NCI-H1694 treated with DMSO at 0.1 percent for 48 hours (cell line): Measurements from ENCODE around the gene CARD8.
A peak's percentile ranks its signal among the peaks of the same experiment; 100 is the strongest.

Experiments
- DNase-seq: peaks from one replicate; lab custom pipeline; 2025; lab: John Stamatoyannopoulos, UW

CARD8 gene

GRCh38 chr19:48210005-48210404, 45.7 kb downstream of the CARD8 start:
- no peak for DNase-seq

DNA sequence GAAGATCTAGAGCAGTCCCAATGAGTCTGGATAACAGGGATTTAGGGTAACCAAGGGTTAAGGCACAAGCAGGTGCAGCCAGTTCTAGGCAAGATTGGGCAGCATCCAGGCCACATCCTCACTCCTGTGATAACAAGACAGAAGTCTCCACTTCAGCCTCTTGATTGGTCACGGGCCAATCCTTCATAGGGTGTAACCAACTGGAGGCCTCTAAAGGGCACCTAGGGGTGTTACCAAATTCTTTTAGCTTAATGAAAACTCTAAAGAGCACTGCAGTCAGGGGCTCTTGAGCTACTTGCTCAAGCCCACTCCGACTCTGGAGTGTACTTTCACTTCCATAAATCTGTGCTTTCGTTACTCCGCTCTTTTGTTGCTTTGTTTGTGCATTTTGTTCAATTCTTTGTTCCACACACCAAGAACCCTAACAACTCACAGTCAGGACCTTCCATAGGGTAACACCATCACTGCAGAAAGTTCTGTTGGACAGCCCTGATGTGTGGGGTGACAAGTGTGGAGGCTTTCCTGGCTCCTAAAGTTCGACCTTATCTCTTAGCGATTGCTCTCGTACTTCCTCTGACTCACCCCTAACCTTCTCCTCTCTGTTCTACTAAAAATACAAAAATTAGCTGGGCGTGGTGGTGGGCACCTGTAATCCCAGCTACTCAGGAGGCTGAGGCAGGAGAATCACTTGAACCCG, 49.2 kb downstream of the CARD8 start:
- no peak for DNase-seq

GRCh38 chr19:48203794-48204628, 51.7 kb downstream of the CARD8 start:
- DNase-seq, result peak; percentile 98

DNA sequence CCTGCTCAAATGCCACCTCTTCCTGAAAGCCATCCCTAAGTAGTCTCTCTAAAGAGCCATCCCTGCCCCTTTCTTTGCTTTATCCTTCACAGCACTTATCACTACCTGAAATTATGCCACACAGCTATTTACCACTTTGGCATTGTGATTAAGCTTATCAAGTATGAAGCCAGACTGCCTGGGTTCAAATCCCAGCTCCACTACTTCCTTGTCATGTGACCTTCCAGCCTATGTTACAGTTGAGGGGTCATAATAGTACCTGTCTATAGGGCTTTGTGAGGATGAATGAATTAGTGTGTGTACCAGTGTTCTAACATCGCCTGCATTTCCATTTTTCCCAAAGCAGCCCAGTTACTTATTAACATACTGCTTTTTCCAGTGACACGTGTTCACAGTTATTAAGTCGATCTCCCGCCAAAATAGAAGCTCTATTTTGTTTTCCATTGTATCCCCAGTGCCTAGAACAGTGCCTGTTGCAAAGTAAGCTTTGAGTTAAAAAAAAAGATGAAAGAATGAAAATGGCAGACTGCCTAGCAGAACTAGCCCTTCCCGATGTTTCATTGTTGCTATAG, 52.4 kb downstream of the CARD8 start:
- peak; percentile 57 for DNase-seq

- DNase-seq, result no peak
Measured at GRCh38 chr19:48196933-48197665, 58.6 kb downstream of the CARD8 start.

- DNase-seq, result no peak
Measured at GRCh38 chr19:48196321-48196763, 59.4 kb downstream of the CARD8 start.

DNA sequence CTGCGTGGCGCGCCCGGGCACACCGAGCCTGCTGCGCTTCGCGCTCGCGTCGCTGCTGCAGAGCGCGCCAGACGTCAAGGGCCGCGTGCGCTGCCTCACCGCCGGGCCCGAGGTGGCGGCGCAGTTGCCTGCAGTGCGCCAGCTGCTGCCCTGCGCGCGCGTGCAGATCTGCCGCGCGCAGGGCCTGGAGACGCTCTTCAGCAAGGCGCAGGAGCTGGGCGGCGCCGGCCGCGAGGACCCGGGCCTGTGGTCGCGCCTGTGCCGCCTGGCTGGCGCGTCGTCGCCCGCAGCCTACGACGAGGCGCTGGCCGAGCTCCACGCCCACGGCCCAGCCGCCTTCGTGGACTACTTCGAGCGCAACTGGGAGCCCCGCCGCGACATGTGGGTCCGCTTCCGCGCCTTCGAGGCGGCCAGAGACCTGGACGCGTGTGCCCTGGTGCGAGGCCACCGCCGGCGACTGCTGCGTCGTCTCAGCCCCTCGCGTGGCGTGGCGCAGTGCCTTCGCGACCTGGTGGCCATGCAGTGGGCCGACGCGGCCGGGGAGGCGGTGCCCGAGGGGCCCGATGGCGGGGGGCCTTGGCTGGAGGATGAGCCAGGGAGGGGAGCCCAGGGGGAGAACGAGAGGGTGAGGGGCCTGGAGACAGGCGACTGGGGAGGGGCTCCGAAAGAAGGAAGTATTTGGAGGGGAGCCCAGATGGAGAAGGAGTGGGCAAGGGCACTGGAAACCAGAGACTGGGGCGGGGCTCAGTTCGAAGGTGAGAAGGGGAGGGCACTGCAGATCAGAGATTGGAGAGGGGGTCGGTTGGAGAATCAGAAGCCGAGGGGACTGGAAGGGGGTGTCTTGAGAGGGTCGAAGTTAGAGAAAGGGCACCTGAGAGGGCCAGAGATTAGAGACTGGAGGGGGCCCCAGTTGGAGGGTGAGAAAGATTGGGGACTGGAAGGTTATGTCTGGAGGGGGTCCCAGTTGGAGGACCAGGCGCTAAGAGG, 60.6 kb downstream of the CARD8 start:
- DNase-seq, result no peak

DNA sequence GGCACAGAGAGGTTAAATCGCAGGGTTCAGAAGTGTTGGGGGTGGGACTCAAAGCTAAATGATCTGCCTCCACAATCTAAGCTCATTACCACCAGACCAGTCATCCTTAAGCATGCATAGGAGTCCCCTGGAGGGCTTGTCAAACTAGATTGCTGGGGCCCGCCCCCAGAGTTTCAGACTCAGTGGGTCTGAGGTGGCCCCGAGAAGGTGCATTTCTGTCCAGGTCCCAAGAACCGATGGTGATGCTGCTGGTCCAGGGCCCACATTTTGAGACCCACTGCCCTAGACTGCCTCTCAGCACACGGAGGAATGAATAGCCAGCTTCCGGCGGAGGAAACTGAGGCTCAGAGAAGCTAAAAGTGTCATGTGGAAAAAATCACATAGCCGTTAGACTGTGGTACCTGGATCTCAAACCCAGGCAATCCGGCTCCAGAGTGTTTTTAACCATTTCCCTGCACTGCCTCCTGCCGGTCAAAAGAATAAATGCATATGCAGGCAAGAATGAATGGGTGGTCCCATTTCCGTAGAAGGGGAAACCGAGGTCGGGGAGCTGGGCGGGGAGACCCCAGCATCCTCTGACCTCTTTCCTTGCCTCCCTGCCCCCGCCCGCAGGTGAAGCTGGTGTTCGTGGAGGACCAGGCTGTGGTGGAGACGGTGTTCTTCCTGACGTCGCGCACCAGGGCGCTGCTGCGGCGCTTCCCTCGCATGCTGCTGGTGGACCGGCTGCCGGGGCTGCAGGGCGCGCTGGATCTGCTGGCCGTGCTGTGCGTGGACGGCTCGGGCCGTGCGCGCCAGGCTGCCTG, 61.5 kb downstream of the CARD8 start:
- peak; percentile 11 for DNase-seq

DNA sequence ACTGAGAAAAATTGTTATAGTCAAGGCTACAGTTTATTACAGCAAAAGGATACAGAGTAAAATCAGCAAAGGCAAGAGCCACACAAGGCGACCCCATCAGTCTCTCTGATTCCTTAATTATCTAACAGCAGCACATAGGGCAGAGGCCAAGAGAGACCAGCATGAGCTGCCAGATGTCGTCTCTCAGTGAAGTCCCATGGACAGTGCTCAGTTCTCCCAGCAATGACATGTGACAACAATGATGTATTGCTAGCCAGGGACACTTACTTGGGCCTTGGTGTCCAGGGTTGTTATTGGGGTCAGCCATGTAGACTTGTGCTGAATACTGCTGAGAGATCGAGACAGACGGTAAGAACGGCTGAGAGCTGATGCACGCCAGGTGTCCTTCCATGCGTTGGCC, 63.0 kb downstream of the CARD8 start:
- no peak for DNase-seq

DNA sequence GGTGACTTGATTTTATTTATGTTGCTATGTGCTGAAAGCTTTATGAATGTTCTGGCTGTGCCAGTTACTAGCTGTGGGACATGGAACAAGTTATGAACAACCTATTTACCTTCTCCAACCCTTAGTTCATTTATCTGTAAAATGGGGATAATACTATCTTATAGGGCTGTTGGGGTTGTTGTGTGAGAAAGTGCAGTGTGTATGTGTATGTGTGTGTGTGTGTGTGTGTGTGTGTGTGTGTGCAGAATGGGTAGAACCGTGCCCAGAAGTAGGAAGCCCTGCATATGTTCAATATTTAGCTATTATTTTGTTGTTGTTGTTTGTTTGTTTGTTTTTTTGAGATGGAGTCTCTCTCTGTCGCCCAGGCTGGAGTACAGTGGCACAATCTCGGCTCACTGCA, 64.8 kb downstream of the CARD8 start:
- no peak for DNase-seq

- DNase-seq, result no peak
Measured at GRCh38 chr19:48190288-48190884, 65.3 kb downstream of the CARD8 start.

GRCh38 chr19:48186541-48186991, 69.1 kb downstream of the CARD8 start:
- DNase-seq, result no peak

GRCh38 chr19:48186015-48186414, 69.7 kb downstream of the CARD8 start:
- DNase-seq, result no peak

GRCh38 chr19:48183356-48183755, 72.4 kb downstream of the CARD8 start:
- no peak for DNase-seq

- no peak for DNase-seq
Measured at GRCh38 chr19:48182434-48182833, 73.3 kb downstream of the CARD8 start.

DNA sequence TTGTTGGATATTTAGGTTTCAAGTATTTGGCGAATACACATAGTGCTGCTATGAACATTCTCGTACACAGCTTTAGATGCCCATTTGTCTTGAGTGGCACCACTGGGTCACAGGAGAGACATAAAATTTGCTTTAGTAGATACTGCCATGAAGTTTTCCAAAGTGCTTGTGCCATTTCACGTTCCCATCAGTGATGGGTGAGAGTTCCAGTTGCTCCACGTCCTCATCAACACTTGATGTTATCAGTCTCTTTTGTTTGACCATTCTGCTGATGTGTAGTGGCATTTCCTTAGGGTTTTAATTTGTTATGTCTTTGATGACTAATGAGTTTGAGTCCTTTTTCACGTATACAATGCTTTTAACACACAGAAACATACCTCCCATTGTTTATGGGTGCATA, 74.2 kb downstream of the CARD8 start:
- no peak for DNase-seq

DNA sequence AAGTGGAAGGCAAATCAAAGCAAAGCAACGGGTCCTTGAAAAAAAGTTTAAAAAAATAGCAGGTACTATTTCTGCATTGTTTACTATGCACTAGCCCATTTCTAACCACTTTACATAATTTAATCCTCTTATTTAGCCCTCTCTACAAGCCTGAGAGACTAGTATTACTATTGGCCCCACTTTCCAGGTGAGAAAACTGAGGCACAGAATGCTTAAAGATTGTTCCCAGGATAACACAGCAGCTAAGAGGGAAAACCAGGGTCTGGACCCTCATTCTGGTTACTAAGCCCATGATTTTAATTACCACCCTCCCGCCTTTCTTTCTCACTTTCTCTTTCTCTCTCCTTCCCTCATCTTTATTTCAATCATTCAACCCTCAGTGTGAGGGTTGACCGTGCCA, 79.5 kb downstream of the CARD8 start:
- DNase-seq, result no peak

DNA sequence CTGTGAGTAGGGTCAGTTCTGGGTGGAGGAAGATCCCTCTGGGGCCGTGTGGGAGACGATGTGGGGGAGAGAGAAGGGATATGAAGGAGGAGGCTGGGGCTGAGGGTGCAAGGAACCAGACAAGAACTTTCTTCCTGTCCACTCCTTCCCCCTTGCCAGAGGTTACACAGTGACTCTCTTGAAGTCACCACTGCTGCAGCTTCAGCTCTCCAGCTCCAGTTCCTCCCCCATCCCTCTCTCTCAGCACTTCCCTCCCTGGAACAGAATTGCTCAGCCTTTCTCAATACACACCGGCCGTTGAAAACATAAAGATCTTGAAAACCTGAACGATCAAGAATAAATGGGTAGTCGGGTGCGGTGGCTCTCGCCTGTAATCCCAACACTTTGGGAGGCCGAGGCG, 80.1 kb downstream of the CARD8 start:
- DNase-seq, result no peak

GRCh38 chr19:48174445-48175030, 81.2 kb downstream of the CARD8 start:
- no peak for DNase-seq
